SW 1271 (cell line): ENCODE measurements around the gene PRR23E.

ENCODE experiments used
- DNase-seq, 2 experiments: peaks; one replicate each; lab custom pipeline; 2025; lab: John Stamatoyannopoulos, UW

The PRR23E gene

GRCh38 chr3:127165036-127165435 lies 27.9 kb upstream of the PRR23E start:
- DNase-seq: no peak

- no peak for DNase-seq
These were observed 27.0 kb upstream of the PRR23E start for GRCh38 chr3:127165694-127166485.

- DNase-seq: no peak
These were observed 26.3 kb upstream of the PRR23E start for GRCh38 chr3:127166501-127167065.

- no peak for DNase-seq
These were observed 25.5 kb upstream of the PRR23E start for GRCh38 chr3:127167315-127168043.

- DNase-seq: no peak
These were observed 24.7 kb upstream of the PRR23E start for GRCh38 chr3:127168271-127168670.

- DNase-seq: no peak
These were observed 22.1 kb upstream of the PRR23E start for GRCh38 chr3:127170814-127171213.

- no peak for DNase-seq
These were observed 21.6 kb upstream of the PRR23E start for GRCh38 chr3:127171320-127171719.

- no peak for DNase-seq
These were observed 21.2 kb upstream of the PRR23E start for GRCh38 chr3:127171721-127172120.

GRCh38 chr3:127172211-127172610 lies 20.7 kb upstream of the PRR23E start:
- DNase-seq: no peak

GRCh38 chr3:127172781-127173515 lies 20.0 kb upstream of the PRR23E start:
- peak in 1 of 2 experiments; percentile 6 for DNase-seq

- DNase-seq: no peak
These were observed 19.3 kb upstream of the PRR23E start for GRCh38 chr3:127173516-127174166.

- DNase-seq: no peak
These were observed 18.6 kb upstream of the PRR23E start for GRCh38 chr3:127174284-127174683.

- DNase-seq: no peak
These were observed 18.2 kb upstream of the PRR23E start for GRCh38 chr3:127174715-127175140.

- DNase-seq: no peak
These were observed 17.7 kb upstream of the PRR23E start for GRCh38 chr3:127175272-127175671.

- peak in 1 of 2 experiments; percentile 18 for DNase-seq
These were observed 15.7 kb upstream of the PRR23E start for GRCh38 chr3:127177226-127177625.

- no peak for DNase-seq
These were observed 12.1 kb upstream of the PRR23E start for GRCh38 chr3:127180859-127181258.

GRCh38 chr3:127182431-127182830 lies 10.5 kb upstream of the PRR23E start:
- DNase-seq: no peak

- no peak for DNase-seq
These were observed 9.8 kb upstream of the PRR23E start for GRCh38 chr3:127182848-127183714.

- DNase-seq: no peak
These were observed 8.7 kb upstream of the PRR23E start for GRCh38 chr3:127183931-127184869.

GRCh38 chr3:127184870-127185216 lies 8.1 kb upstream of the PRR23E start:
- no peak for DNase-seq
